HG02798 (cell line): ENCODE measurements around the gene SH2D5.

Experiments
- ATAC-seq: cut with Tn5 transposase; IDR thresholded peaks from one replicate; pipeline ENCODE4 v1.9.1; 2021; ENCODE audit warnings: mild to moderate bottlenecking; ENCODE audit not compliant: unreplicated experiment, poor library complexity

The SH2D5 gene

GRCh38 chr1:20717452-20718342, 14.8 kb downstream of the SH2D5 start, which contains the start of gene KIF17:
TSS of gene KIF17 (minus strand) at chr1:20718007. CDS start at chr1:20717706, 301 bp downstream.
- no peak for ATAC-seq

- ATAC-seq, result no peak
Observed at GRCh38 chr1:20716232-20716631, 16.3 kb downstream of the SH2D5 start.

- ATAC-seq, result no peak
Observed at GRCh38 chr1:20715406-20715805, 17.1 kb downstream of the SH2D5 start.

- no peak for ATAC-seq
Observed at GRCh38 chr1:20713440-20713839, 19.1 kb downstream of the SH2D5 start.

- no peak for ATAC-seq
Observed at GRCh38 chr1:20712215-20712577, 20.3 kb downstream of the SH2D5 start.

- ATAC-seq, result no peak
Observed at GRCh38 chr1:20711285-20712214, 21.0 kb downstream of the SH2D5 start.

GRCh38 chr1:20710469-20711284, 21.8 kb downstream of the SH2D5 start:
- ATAC-seq, result no peak

GRCh38 chr1:20709868-20710267, 22.6 kb downstream of the SH2D5 start:
- ATAC-seq, result no peak

- no peak for ATAC-seq
Observed at GRCh38 chr1:20708891-20709290, 23.6 kb downstream of the SH2D5 start.

GRCh38 chr1:20708057-20708456, 24.4 kb downstream of the SH2D5 start:
- ATAC-seq, result no peak

GRCh38 chr1:20706841-20707240, 25.7 kb downstream of the SH2D5 start:
- ATAC-seq, result no peak

GRCh38 chr1:20705203-20705755, 27.2 kb downstream of the SH2D5 start:
- ATAC-seq, result no peak

- ATAC-seq, result no peak
Observed at GRCh38 chr1:20704390-20705202, 27.9 kb downstream of the SH2D5 start.

GRCh38 chr1:20703124-20703756, 29.3 kb downstream of the SH2D5 start:
- no peak for ATAC-seq

- ATAC-seq, result no peak
Observed at GRCh38 chr1:20702416-20702815, 30.1 kb downstream of the SH2D5 start.

- no peak for ATAC-seq
Observed at GRCh38 chr1:20701847-20702246, 30.7 kb downstream of the SH2D5 start.

- ATAC-seq, result no peak
Observed at GRCh38 chr1:20701446-20701845, 31.1 kb downstream of the SH2D5 start.

GRCh38 chr1:20700636-20701215, 31.8 kb downstream of the SH2D5 start:
- no peak for ATAC-seq
